Ishikawa (cell line): ENCODE results near the gene RALY.

Experiments
- CEBPB ChIP-seq: IDR thresholded peaks from 2 replicates; pipeline ENCODE4 v1.6.1; 2012
- CREB1 ChIP-seq: IDR thresholded peaks from 2 replicates; pipeline ENCODE4 v1.6.1; 2012; ENCODE audit warnings: low read depth
- EGR1 ChIP-seq: IDR thresholded peaks from 2 replicates; pipeline ENCODE4 v1.6.1; 2012
- EP300 ChIP-seq: IDR thresholded peaks from 2 replicates; pipeline ENCODE4 v1.6.1; 2012; ENCODE audit warnings: borderline replicate concordance
- FOXM1 ChIP-seq: IDR thresholded peaks from 2 replicates; pipeline ENCODE4 v1.6.1; 2012; ENCODE audit warnings: low read depth, borderline replicate concordance
- MAX ChIP-seq: IDR thresholded peaks from 2 replicates; pipeline ENCODE4 v1.6.1; 2012
- NFIC ChIP-seq: IDR thresholded peaks from 2 replicates; pipeline ENCODE4 v1.6.1; 2012
- RAD21 ChIP-seq: IDR thresholded peaks from 2 replicates; pipeline ENCODE4 v1.6.1; 2012; ENCODE audit warnings: low read depth
- REST ChIP-seq: IDR thresholded peaks from 2 replicates; pipeline ENCODE4 v1.6.1; 2012; ENCODE audit warnings: low read depth, mild to moderate bottlenecking
- TAF1 ChIP-seq: IDR thresholded peaks from 2 replicates; pipeline ENCODE4 v1.6.1; 2012; ENCODE audit warnings: low read depth, mild to moderate bottlenecking
- TCF12 ChIP-seq: IDR thresholded peaks from 2 replicates; pipeline ENCODE4 v1.6.1; 2012; ENCODE audit warnings: low read depth
- TEAD4 ChIP-seq: IDR thresholded peaks from 2 replicates; pipeline ENCODE4 v1.6.1; 2012
- USF1 ChIP-seq: IDR thresholded peaks from 2 replicates; pipeline ENCODE4 v1.6.1; 2012
- YY1 ChIP-seq: IDR thresholded peaks from 2 replicates; pipeline ENCODE4 v1.6.1; 2012; ENCODE audit warnings: low read depth
- ZBTB7A ChIP-seq: IDR thresholded peaks from 2 replicates; pipeline ENCODE4 v1.6.1; 2012; ENCODE audit warnings: low read depth

Gene RALY

GRCh38 chr20:34062570-34063482 is 69.1 kb downstream of the RALY start:
- no peak for TF ChIP-seq TAF1
- TF ChIP-seq EP300, result no peak
- no peak for TF ChIP-seq CREB1
- no peak for TF ChIP-seq RAD21
- TF ChIP-seq EGR1, result no peak
- no peak for TF ChIP-seq ZBTB7A
- no peak for TF ChIP-seq NFIC
- TF ChIP-seq REST, result no peak
- no peak for TF ChIP-seq YY1
- TF ChIP-seq CEBPB, result no peak
- no peak for TF ChIP-seq FOXM1
- TF ChIP-seq TEAD4, result no peak
- no peak for TF ChIP-seq TCF12

GRCh38 chr20:34064286-34064685 is 70.6 kb downstream of the RALY start:
- TF ChIP-seq ZBTB7A (no peak), FOXM1 (no peak), TCF12 (no peak), TAF1 (no peak), EGR1 (no peak), MAX (no peak), NFIC (no peak), TEAD4 (no peak), REST (no peak), CEBPB (no peak)

- TF ChIP-seq CEBPB (no peak), CREB1 (no peak), RAD21 (no peak), TCF12 (no peak), YY1 (no peak), ZBTB7A (no peak)
Measured at GRCh38 chr20:34065260-34065659, 71.5 kb downstream of the RALY start.

GRCh38 chr20:34066476-34067090 is 72.9 kb downstream of the RALY start:
- TF ChIP-seq CEBPB (no peak), YY1 (no peak), RAD21 (no peak)

- TF ChIP-seq TCF12 (no peak), ZBTB7A (no peak), USF1 (no peak), NFIC (no peak), FOXM1 (no peak)
Measured at GRCh38 chr20:34068001-34068400, 74.3 kb downstream of the RALY start.

GRCh38 chr20:34069341-34070078 is 75.8 kb downstream of the RALY start:
- no peak for TF ChIP-seq CEBPB
- TF ChIP-seq RAD21, result peak; percentile 91
- TF ChIP-seq NFIC, result peak; percentile 75

- TF ChIP-seq EP300 (no peak), TCF12 (no peak), NFIC (no peak), USF1 (no peak)
Measured at GRCh38 chr20:34070079-34070439, 76.3 kb downstream of the RALY start.
